Peyer's patch (tissue), 4 donors: ENCODE data around the gene ODF2.

Experiments
- POLR2A ChIP-seq, 2 donors: fragments of 450-650 bp; IDR thresholded peaks; one replicate each; pipeline ENCODE4 v1.5.1; 2017; ENCODE audit warnings: antibody characterized with exemption in 2 of 2, mild to moderate bottlenecking in 2 of 2, moderate library complexity in 2 of 2
- TF ChIP-seq, protein P1 (sequence below), 6 experiments: fragments of 450-650 bp in 4 of 6; fragments of 200-600 bp in 2 of 6; sonication (generic) in 1 of 6; IDR thresholded peaks; one replicate each; pipeline ENCODE4 v1.5.1; 2017 to 2019; ENCODE audit warnings: antibody characterized with exemption in 6 of 6, mild to moderate bottlenecking in 3 of 6, moderate library complexity in 1 of 6

DNA sequence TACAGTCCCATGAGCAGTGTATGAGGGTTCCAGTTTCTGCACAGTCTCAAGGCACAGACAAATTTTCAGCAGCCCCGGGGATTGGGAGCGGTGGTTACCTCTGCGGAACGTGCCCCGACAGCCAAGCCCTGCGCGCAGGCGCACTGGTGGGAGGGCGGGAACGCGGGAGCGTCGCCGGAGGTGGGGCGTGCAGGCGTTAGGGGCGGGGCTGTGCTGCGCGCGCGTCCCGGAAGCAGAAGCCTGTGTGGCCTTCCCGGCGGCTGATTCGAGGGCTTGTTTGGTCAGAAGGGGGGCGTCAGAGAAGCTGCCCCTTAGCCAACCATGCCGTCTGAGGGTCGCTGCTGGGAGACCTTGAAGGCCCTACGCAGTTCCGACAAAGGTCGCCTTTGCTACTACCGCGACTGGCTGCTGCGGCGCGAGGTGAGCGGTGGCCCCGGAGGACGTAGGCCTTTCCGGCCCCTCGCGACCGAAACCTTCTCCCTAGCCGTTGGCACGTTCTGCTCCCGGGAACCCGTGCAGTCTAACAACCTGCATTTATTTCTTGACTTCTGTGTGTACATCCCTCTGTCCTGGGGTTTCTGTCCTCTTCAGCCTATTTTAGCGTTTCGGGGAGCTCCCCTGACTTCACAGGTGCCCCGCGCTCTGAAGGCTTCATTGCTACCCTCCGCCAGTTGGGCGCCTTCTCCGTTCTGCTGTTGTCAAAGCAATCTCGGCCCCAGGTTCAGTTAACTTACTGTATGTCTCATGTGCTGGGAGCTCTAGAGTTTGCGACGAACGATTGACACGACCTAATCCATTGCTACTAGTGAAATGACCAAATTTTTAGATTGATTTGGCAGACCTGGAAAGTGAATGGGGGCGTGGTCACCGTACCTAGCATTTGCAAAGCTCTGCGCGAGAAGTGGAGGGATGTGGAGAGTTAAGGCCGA lies 48.9 kb downstream of the ODF2 start, which contains the start of gene GLE1:
- TF ChIP-seq, protein P1, sequence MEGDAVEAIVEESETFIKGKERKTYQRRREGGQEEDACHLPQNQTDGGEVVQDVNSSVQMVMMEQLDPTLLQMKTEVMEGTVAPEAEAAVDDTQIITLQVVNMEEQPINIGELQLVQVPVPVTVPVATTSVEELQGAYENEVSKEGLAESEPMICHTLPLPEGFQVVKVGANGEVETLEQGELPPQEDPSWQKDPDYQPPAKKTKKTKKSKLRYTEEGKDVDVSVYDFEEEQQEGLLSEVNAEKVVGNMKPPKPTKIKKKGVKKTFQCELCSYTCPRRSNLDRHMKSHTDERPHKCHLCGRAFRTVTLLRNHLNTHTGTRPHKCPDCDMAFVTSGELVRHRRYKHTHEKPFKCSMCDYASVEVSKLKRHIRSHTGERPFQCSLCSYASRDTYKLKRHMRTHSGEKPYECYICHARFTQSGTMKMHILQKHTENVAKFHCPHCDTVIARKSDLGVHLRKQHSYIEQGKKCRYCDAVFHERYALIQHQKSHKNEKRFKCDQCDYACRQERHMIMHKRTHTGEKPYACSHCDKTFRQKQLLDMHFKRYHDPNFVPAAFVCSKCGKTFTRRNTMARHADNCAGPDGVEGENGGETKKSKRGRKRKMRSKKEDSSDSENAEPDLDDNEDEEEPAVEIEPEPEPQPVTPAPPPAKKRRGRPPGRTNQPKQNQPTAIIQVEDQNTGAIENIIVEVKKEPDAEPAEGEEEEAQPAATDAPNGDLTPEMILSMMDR (IDR thresholded peaks at IDR 0.05): no peak
- peak; percentile 77 to 82 for TF ChIP-seq POLR2A (IDR thresholded peaks at IDR 0.05)
